Uterus (tissue), 2 donors: ENCODE data around the gene TAF15.

ENCODE experiments used
- POLR2A ChIP-seq, 2 donors: fragments of 450-650 bp; IDR thresholded peaks; one replicate each; pipeline ENCODE4 v1.6.1; 2016; ENCODE audit warnings: antibody characterized with exemption in 2 of 2, mild to moderate bottlenecking in 1 of 2, moderate library complexity in 1 of 2
- TF ChIP-seq, protein P1 (sequence below), 4 experiments: fragments of 200-600 bp in 2 of 4; fragments of 450-650 bp in 2 of 4; sonication (generic) in 2 of 4; IDR thresholded peaks; one replicate each; pipeline ENCODE4 v1.5.1; 2016 to 2019; ENCODE audit warnings: antibody characterized with exemption in 4 of 4, mild to moderate bottlenecking in 2 of 4, moderate library complexity in 1 of 4

GRCh38 chr17:35890774-35891155, 81.5 kb downstream of the TAF15 start:
- TF ChIP-seq, protein P1, sequence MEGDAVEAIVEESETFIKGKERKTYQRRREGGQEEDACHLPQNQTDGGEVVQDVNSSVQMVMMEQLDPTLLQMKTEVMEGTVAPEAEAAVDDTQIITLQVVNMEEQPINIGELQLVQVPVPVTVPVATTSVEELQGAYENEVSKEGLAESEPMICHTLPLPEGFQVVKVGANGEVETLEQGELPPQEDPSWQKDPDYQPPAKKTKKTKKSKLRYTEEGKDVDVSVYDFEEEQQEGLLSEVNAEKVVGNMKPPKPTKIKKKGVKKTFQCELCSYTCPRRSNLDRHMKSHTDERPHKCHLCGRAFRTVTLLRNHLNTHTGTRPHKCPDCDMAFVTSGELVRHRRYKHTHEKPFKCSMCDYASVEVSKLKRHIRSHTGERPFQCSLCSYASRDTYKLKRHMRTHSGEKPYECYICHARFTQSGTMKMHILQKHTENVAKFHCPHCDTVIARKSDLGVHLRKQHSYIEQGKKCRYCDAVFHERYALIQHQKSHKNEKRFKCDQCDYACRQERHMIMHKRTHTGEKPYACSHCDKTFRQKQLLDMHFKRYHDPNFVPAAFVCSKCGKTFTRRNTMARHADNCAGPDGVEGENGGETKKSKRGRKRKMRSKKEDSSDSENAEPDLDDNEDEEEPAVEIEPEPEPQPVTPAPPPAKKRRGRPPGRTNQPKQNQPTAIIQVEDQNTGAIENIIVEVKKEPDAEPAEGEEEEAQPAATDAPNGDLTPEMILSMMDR (IDR thresholded peaks at IDR 0.05), result no peak
- TF ChIP-seq POLR2A (IDR thresholded peaks at IDR 0.05), result no peak
